M059J (cell line): ENCODE data around the gene RPL39L. TPM values are rescaled to one million over a fixed set of nuclear protein-coding genes. Genes with fewer than 3 reads are reported as not detected.

Source experiments
- total RNA-seq: library from RNA; depleted of rRNA; stranded (reverse); fragments of >200 nt; shearing (Covaris generic); gene quantifications from 2 replicates; pipeline ENCODE4 v1.2.3, GENCODE V29; 2014; rRNA removed

RPL39L gene
- total RNA-seq, 1 experiment from 2014 or later = 41.1 TPM

Other genes with a start within 250 kb of the RPL39L start
- gene ST6GAL1, start 209.0 kb downstream of the RPL39L start, total RNA-seq = 0.47 and 1.2 TPM in 2 replicates
- gene RTP1, start 58.0 kb upstream of the RPL39L start, total RNA-seq = not detected in 2 replicates
- 1.2 and 3.3 TPM in 2 replicates for gene MASP1, start 152.2 kb upstream of the RPL39L start, total RNA-seq
- gene RTP4, start 228.9 kb upstream of the RPL39L start, total RNA-seq = 38.1 and 42.8 TPM in 2 replicates